HG03045 (cell line): Measurements from ENCODE around the gene RASA3.

Experiments used
- ATAC-seq: cut with Tn5 transposase; IDR thresholded peaks from one replicate; pipeline ENCODE4 v1.9.1; 2021; ENCODE audit warnings: mild to moderate bottlenecking, moderate library complexity; ENCODE audit not compliant: unreplicated experiment

The RASA3 gene

DNA sequence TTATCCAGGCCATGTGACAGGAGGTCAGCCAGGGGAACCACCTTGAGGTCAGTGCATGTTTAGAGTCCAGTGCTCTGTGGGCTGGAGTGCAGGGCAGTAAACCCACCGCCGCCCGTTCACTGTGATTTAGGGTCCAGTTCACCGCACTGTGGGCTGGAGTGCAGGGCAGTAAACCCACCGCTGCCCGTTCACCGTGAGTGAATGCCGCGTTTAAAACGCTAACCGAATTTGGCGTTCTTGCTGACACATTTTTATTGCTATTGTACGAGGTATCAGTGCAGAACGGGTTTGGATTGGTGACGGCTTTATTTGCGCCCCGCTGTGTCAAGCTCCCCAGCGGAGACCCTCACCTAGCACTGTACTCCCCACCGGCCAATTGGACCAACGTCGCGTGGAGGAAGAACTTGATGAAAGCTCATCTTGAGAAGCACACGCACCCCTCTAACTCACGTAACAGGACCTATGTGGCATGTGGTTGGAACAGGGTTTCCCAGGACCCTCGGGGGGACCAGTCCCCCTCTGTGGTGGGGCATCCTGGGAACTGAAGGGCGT is 186.5 kb downstream of the RASA3 start:
- ATAC-seq: no peak

DNA sequence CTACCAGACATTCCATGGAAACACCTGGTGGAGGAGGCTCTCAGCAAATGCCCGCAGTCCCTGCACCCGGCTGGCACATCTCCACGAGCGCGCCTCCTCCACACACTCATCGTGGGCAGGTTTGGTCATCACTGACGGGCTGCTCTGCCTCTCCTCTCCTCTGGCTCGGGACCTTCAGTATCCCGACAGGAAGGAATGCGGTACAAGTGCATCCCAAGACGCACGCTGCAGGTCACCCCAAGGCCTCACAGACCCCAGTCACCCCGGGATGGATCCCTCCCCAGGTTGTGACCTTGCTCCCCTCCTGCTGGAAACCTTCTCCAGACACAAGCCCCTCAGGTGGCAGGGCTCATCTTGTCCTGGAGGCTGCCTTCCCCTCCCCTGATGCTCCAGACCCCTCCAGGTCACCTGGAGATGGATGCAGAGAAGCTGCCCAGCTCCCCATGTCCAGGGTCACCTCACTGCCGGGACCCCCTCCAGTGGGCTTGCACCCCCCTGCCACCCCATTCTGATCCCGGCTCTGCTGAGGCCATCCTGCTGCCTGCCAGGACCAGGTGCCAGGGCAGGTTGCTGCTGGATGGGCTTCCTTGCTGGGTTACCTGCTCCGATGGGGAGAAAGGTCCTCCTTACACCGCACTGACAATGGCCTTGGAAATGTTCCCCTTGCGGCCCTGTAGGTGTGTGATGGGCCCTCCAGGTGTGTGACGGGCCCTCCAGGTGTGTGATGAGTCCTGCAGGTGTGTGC is 188.4 kb downstream of the RASA3 start:
- ATAC-seq: no peak

DNA sequence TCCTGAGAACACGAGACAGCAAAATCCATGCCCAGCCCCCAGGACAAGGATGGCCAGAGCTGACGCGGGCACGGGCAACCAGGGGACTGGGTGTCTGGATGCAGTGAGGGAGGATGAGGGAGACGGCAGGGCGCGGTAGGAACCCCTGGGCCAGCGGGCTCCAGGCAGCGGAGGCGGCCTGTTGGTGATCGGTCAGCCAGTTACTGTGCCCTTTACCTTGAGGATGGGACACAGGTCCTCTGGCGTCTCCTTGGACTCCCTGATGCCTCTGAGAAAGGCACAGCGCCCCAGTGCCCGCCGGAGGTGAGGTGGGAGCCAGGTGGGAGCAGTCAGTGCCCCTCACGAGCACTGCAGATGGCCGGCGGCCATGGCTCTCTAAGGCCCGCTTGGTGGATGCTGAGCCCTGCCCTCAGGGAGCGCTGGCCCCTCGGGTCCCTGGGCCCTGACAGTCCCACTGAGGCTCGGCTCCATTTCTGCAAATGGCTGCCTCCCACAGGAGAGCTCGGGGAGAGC is 189.8 kb downstream of the RASA3 start:
- ATAC-seq: no peak

DNA sequence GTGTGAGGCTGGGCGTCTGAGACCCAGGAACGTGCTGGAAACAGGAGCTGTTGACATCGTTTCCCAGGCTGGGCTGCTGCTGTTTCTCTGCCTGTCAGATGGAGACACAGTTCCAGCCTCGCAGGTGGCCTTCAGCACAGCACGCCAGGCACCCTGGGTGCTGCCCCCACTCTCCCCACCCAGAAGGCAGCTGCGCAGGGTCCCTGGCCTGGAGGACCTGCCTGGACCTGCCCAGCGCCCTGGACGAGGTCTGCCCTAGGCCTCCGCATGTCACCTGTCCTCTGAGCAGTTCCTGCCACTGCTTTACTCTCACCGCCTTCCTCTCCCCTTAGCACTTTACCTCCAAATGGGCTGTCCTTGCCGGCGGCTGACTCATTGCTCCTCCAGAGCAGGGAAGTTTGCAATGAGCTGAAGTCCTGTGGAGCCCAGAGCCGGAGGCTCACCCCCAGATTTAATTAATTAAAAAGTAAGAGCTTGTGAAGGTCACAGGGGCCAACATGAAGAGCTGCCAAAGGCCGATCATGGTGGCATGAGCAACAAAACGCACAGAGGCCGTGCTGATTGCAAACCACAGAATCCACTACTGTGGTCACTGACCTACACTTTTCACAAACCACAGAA is 190.7 kb downstream of the RASA3 start:
- no peak for ATAC-seq

DNA sequence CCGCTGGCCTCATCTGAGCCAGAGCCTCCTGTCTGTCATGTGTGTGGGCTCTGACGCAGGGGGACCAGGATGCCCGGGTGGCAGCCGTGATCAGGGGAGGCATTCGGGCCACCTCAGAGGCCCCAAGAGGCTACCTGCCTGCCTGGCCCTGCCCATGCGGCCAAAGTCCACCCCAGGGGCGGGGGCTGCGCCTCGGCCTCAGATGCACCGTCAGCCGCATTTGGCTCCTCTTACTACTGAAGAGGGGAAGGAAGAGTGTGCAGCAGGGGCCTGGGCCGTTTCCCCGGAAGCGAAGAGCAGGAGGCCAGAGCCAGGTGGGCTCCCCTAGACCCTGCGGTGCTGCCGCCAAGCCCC is 192.5 kb downstream of the RASA3 start:
- no peak for ATAC-seq

DNA sequence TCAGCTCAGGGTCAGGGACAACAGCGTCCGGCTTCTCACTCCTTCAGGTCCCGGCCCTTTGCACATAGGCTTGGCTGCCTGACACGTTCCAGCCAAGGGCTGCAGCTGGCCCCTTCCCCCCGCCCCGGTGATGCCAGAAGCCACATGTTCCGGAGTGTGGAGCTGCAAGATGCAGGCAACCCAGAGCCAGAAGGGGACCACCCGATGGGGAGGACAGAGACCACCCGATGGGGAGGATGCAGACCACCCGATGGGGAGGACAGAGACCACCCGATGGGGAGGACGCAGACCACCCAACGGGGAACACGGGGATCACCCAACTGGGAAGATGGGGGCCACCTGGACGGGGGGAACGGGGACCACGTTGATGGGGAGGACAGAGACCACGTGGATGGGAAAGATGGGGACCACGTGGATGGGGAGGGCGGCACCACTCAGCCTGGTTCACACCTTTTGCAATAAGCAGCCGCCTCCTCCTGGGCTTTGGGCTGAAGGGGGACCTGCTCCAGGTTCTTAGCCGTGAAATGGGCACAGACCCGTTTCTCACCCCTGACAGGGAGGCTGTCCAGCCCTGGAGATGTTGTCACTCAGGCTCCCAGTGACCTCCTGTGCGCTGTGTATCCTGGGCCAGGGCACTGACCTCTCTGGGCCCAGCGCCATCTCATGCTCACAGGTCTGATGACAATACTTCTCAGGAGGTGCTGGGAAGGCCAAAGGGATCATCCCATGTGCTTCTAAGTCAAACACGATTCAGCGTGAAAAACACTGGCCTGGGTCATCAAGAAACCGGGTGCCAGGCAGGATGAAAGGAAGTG is 193.1 kb downstream of the RASA3 start:
- no peak for ATAC-seq

DNA sequence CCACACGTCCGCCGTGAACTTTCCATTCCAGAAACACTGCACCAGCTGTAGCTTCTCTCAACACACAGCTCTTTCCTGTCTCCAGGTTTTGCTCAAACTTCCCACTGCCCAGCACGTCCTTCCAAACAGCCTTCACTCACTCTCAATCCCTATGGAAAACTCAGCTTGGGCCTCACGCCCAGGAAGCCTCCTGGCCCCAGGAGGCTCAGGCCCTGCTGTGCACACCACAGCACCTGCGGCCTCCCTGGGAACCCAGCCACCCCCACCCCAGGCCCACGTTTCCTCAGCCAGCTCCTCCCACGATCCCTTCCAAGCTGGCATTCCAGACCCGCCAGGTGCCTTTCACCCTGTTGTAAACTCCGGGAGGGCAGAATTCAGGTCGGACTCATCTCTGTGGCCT is 193.7 kb downstream of the RASA3 start:
- no peak for ATAC-seq

DNA sequence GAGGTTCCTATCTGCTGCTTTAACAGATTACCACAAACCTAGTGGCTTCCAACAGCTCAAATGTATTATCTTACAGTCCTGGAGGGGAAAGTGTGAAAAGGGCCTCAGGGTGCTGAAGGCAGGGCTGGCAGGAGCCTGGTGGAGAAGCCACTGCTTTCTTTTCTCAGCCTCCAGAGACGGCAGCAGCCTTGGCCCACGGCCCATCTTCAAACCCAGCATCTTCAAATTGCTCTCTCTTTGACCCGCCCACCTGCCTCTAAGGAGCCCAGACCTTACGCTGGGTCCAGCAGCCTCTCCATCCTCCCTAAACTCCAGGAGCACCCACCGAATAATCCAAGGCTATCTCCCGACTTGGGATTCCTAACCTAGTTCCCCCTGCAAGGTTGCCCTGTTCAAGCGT is 194.2 kb downstream of the RASA3 start:
- no peak for ATAC-seq

DNA sequence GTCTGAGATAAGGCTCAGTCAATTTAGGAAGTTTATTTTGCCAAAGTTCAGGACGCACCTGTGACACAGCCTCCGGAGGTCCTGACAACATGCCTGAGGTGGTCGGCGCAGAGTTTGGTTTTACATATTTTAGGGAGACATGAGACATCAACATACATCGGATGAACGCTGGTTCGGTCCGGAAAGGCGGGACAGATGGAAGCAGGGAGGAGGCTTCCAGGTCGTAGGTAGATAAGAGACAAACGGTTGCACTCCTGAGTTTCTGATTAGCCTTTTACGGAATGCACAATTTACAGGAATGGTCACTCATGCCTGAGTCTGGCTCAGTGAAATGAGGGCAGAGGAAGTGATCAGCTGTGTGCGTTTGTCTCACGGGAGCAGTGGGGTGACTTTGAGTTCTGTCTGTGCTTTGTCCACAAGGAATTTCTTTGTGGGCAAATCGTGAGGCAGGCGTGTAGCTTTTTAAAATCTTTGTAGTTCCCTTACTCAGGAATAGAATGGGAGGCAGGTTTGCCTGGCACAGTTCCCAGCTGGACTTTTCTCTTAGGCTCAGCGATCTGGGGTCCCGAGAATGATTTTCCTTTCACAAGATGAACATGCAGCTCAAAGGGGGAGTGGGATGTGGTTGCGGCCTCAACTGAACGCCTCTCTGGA is 194.8 kb downstream of the RASA3 start:
- no peak for ATAC-seq

DNA sequence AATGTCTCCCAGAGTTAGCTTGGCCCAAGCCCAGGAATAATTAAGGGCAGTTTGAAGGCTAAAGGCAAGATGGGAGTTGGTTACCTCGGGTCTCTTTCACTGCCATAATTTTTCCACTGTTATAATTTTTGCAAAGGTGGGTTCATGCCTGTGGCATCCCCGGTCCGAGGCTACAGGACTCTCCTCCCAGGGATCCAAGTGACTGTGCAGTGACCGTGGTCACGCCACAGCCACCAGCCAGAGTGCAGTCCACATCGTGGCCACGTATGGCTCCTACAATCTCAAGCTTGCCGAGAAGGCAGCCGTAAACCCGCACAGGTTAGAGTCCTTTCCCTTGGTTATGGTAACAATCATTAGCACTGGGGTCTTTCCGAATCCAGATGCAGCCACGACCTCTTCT is 195.3 kb downstream of the RASA3 start:
- no peak for ATAC-seq

DNA sequence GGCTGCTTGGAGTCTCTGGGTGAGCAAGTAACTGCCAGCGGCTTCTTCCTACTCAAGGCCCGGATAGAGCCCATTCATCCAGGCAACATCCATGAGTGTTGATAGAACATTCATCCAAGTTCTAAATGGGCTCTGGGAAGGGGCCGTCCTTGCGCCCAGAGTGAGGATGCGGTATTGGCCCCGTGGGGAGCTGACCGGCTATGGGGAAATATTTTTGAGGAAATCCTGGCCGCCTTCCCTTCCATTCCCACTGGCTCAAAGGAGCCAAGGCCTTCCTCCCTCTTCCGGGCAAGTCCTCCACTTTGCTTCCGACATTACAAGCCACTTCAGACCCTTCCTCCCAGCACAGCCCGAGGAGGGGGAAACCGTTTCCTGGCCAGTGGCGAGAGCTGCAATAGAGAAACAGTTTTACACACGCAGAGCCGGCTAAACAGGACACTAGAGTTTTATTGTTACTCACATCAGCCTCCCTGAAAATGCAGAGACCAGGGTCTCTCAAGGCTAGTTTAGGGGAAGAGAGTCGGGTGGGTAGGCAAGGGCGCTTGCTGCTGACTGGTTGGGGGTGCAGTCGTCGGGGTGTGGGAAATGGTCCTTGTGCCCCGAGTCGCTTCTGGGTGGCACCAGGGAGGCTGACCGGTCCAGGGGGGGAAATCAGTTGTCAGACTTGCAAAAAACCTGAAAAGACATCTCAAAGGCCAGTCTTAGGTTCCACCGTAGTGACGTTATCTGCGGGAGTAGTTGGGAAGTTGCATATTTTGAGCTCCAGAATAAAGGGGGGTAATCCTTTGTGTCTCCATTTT is 196.1 kb downstream of the RASA3 start:
- no peak for ATAC-seq

DNA sequence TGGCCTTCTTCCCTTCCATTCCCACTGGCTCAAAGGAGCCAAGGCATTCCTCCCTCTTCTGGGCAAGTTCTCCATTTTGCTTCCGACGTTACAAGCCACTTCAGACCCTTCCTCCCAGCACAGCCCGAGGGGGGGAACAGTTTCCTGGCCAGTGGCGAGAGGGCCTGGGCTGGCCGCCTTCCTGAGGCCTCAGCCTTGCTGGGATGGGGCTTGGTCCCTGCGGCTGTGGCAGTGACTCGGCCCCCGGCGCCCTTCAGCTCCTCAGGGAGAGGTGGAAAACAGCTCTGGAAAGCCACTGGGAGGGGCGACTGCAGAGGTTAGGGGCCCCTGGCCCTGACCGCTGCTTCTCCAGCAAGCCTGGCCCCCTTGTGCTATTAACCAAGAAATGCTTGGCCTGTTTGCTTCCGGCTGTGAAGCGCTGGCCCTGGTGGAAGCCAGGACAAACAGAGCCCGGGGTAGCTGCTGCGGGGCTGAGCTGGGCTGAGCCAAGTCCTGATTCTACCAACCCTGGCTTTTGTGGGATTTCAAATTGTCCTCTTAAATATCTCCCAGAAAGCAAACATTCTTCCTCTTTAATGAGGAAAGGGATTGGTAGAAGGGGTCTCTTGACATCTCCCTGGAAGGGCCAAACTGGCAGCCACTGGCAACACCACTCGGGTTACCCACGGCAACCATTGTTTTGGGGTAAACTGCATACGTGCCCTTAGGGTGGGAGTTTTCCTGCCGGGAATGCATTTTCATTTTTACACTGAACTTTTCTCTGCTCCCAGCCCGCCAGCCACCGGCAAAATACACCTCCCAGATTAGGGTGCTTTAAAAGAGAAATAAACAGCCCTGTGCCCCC is 197.2 kb downstream of the RASA3 start:
- ATAC-seq: no peak

DNA sequence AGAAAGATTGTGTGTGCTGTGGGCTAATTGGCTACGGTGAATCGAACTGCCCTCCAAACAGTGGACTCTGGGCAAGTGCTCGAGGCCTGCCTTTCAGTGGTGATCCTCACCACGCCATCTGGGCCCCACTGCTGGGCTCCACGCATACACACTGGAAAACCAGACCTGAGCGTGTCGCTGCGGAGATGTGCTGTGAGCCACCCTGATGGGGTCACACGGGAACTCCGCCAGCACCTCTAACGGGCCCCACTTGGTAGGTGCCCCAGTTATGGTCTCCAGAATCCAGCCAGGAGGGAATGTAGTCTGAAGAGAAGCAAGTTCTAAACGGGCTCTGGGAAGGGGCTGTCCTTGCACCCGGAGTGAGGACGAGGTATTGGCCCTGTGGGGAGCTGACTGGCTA is 197.8 kb downstream of the RASA3 start:
- ATAC-seq: no peak

DNA sequence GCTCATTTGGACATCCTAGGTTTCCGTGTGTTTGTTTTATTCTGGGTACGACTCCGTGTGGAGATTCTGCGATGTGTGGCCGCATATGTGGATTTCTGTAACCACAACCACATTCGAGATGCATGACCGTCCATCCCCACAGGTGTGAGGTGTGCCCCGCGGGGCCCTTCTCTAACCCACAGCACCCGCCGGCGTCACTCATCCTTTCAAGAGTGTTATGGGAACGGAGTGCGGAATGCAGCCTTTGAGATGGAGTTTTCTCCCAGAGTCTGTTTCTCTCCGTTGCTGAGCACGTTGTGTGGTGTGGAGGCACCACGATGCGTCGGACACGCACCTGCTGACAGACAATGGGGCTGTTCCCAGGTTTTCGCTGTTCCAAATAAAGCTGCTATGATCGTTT is 198.5 kb downstream of the RASA3 start:
- ATAC-seq: no peak

DNA sequence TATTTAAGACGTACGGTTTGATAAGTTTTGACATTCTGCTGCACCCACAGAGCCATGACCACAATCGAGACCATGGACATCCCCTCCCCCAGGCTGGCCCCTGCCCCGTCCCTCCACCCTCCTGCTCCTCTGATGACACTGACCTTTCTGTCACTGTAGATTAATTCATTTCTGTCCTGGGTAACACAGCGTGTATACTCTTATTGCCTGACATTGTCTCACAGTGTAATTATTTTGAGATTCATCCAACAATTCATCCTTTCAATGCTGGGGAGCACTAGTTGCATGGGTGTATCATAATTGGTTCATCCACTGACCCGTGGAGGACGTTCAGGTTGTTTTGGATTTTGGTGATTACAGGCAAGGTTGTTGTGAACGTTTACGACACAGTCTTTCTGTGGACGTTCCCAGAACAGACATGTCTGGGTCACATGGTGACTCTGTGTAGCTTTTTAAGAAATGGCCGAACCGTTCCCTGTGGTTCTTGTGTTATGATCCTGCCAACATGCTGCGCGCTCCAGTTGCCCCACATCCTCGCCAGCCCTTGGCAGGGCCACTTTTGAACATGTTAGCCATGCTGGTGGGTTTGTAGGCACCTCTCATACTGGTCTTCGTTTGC is 200.5 kb downstream of the RASA3 start:
- ATAC-seq: no peak

DNA sequence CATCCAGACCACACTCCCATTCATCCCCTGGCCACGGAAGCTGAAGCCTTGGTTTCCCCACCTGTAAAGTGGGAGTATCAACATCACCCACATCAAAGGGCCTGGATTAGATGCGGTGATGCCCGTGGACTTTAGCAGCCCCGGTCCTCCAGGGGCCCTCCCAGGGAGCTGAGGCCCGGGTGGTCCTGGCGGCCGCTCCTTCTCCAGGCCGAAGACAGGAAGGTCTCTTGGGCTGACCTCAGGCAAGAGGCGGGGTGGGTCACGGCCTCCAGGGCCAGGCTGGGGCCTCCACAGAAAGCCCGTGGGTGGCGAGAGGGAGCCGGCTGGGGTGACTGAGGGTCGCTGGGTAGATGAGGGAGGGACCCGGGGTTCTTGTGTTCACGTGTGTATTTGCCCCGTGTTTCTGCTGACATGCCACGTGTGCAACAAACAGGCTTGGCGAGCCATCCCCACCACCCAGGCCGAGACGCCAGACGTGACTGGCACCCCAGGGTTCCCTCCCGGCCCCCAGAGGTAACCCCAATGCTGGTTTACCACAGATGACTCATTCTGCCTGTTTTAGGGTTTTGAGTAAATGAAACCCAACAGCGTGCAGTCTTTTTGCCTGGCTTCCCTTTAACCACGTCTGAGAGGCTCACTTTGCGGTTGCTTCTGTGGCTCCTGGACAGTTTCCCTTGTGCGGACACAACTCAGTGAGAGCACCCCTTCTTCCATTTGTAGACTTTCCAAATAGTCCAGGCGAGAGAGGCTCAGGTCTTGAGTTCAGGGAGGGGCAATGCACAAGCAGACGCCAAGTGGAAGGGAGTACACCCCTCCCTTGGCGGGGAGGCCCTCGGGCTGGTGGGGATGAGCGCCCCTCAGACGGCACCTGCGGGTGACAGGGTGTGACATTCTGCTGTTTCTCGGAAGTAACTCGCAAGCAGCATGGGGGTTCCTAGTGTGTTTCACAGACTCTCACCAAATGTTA is 201.5 kb downstream of the RASA3 start:
- no peak for ATAC-seq
